C4-2B (cell line): ENCODE measurements around the gene TMOD1.

Experiments
- CTCF ChIP-seq: fragments of 450-650 bp; conservative IDR thresholded peaks from 2 replicates; pipeline ENCODE4 v1.5.1; 2017; ENCODE audit warnings: mild to moderate bottlenecking
- ZFX ChIP-seq: fragments of 450-650 bp; IDR thresholded peaks from 2 replicates; pipeline ENCODE4 v1.6.1; 2017

GRCh38 chr9:97459326-97459725, 42.1 kb upstream of the TMOD1 start:
- TF ChIP-seq CTCF (no peak), ZFX (no peak)
